Stimulated activated CD4-positive, alpha-beta T cell treated with anti-CD3 and anti-CD28 coated beads, Interleukin-15, amount 100 ng/mL, for 48 hours (primary cell): Measurements from ENCODE around the gene PTPRN2.
"Not testable (repeated sequence)": the region's sequence is repeated elsewhere in the genome, so short reads cannot be mapped to it uniquely, and the experiment has no call there.

Source experiments
- DNase-seq, 2 donors: peaks; one replicate each; pipeline ENCODE4 v3.0.0-alpha.2; 2020; ENCODE audit warnings: low read depth in 2 of 2

Gene PTPRN2

DNA sequence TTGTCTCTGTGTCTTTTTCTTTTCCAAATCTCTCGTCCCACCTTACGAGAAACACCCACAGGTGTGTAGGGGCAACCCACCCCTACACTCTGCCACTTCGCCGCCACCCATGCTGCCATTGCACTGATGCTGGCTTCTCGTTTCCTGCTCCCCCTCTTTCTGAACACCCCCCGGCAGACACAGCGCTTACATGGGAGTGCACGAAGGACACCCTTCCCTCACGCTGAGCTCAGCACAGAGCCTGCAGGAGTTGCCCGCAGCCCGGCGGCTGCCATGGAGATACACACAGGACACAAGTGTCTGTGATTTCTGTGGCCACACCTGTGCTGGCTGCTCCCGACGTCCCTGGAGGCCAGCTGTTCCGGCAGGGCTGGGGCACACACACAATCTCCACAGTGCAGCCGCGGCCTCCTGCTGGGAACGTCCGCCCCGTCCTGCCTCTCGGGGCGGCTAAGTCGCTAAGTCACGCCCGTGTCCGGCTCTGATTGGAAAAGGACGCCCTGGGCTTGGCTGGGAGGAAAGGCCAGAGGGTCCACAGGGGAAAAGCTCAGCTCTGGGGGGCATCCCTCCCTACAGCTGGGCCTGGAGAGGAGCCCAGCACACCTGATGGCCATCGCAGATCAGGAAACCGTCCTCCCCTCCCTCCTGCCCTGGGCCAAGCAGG, 349.8 kb downstream of the PTPRN2 start:
- no peak for DNase-seq

- no peak for DNase-seq
Observed at GRCh38 chr7:158236400-158236799, 351.2 kb downstream of the PTPRN2 start.

GRCh38 chr7:158235862-158236261, 351.8 kb downstream of the PTPRN2 start:
- no peak for DNase-seq

DNA sequence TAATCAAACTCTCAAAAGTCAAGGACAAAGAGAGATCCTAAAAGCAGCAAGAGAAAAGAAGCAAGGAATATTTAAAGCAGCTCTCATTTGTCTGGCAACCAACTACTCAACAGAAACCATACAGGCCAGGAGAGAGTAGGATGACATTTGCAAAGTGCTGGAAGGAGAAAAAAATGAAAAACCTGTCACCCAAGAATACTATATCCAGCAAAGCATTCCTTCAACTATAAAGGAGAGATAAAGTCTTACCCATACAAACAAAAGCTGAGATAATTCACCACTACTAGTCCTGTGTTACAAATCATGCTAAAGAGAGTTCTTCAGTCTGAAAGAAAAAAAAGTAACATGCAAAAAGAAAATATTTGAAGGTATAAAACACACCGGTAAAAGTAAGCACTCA, 357.7 kb downstream of the PTPRN2 start:
- DNase-seq, result no peak

- DNase-seq, result no peak
Observed at GRCh38 chr7:158228986-158229385, 358.6 kb downstream of the PTPRN2 start.

GRCh38 chr7:158228131-158228530, 359.5 kb downstream of the PTPRN2 start:
- DNase-seq, result no peak

- no peak for DNase-seq
Observed at GRCh38 chr7:158227258-158227984, 360.2 kb downstream of the PTPRN2 start.

DNA sequence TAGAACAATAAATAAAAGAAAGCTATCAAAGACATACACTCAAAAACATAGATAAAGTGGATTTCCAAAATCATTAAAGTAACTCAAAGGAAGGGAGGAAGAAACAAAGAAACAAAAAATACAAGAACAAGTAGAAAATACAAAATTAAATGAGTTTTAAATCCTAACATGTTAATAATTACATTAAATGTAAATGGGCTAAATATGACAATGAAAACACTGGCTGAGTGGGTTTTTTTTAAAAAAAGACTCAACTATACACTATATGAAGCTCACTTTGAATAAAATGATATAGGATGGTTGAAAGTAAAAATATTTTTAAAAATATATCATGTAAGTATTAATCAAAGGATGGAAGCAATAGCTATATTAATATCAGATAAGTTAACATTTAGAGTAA, 371.4 kb downstream of the PTPRN2 start:
- DNase-seq, result no peak

DNA sequence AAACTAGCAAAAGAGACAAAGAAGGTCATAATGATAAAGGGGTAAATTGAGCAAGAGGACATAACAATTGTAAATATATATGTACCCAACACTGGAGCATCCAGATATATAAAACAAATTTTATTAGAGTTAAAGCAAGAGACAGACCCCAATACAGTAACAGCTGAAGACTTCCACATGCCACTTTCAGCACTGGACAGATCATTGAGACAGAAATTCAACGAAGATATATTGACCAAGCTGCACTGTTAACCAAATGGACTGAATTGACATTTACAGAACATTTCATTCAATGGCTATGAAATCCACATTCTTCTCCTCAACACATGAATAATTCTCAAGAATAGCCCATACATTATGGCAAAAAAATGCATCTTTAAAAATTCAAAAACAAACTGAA, 378.2 kb downstream of the PTPRN2 start:
- DNase-seq, result no peak

DNA sequence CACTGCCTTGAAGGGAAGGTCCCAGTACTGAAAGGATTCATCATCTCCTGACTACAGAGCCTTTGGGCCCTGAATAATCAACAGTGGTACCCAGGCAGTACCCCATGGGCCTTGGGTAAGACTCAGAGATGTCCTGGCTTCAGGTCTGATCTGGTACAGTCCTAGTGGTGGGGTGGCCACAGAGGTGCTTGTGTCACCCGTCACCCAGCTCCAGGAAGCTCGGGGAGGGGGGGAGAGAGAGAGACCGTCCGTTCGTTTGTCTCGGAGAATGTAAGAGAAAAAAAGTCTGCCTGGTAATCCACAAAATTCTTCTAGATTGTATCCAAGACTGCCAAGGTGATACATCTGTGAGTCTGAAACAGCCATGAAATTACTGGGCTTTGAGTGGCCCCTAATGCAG, 381.3 kb downstream of the PTPRN2 start:
- DNase-seq, result no peak

- no peak for DNase-seq
Observed at GRCh38 chr7:158204453-158204852, 383.2 kb downstream of the PTPRN2 start.

DNA sequence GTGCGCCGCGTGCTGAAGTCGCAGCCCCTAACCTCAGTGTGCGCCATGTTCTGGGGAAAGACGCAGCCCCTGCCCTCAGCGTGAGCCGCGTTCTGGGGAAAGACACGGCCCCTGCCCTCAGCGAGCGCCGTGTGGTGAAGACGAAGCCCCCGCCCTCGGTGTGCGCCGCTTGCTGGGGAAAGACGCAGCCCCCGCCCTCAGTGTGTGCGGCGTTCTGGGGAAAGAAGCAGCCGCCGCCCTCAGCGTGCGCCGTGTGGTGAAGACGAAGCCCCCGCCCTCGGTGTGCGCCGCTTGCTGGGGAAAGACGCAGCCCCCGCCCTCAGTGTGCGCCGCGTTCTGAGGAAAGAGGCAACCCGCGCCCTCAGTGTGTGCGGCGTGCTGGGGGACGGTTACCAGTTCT, 383.7 kb downstream of the PTPRN2 start:
- not testable (repeated sequence) for DNase-seq

DNA sequence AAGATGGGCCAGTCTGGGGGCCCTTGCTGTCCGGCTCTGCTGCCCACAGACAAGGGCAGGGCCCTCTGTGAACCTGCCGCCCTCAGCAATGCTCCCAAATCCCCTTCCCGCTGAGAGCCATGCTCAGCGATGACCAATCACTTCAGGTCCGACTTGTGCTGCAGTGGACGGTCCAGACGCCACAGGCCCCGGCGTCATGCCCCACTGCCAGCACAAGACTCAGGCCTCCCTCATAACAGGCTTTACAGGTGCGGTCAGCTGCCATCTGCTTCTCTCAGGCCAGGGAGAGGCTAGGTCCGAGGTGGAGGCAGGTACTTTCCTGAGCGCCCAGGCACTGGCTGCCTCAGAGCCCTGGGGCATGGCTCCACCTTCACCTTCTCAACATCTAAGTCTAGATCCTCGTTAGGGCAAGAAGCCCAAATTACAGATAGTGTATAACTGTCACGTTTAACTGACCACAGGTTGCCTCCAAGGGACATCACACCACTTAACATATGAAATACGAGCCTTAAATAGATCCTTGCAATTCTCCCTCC, 393.2 kb downstream of the PTPRN2 start:
- no peak for DNase-seq

GRCh38 chr7:158193446-158193845, 394.2 kb downstream of the PTPRN2 start:
- no peak for DNase-seq

GRCh38 chr7:158192956-158193355, 394.7 kb downstream of the PTPRN2 start:
- DNase-seq, result no peak

DNA sequence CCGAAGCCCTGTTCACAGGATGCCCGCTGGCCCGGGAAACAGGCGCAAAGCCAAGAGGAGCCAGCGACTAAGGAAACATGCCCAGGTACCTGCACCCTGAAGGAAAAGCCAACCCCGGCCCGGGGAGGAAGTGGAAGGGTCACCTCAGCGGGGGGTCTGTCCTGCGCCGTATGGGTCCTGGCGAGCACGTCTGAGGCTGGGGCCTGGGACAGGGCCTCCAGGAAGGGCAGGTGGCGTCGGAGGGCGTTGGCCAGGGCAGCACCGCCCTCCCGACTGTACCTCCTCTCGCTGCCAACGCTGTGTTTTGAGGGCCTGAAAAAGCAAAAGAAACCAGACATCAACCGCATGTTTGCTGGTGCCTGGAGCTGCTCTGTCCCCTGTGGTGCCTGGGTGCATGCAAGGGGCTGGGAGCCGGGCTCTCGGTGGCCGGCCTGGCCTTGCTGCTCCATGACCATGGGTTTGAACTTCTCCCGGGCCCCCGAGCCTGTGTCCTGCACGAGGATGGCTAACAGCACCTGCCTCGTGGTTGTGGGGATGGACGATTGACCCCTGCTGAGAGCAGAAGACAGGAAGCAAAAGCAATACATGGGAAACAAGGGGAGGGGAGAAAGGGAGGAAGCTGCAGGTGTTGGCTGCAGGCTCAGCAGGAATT, 395.3 kb downstream of the PTPRN2 start:
- no peak for DNase-seq

DNA sequence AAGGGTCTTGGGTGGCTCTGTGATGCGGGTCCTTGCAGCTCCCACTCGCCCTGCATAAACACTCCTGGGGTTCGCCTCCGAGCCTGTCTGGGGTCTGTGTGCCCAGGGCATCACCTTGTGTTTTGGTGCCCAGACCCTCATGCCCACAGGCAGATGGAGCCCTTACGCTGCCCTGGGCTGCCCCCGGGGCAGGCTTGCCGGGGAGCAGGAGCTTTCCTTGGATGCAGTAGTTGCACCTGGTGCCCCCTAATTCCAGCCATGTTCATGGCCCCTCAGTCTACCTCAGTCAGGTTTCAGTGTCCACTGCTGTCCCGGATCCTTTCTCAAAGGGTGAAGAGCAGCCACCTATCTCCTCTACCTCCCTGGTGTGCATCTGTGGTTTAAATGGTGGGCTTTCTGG, 396.0 kb downstream of the PTPRN2 start:
- no peak for DNase-seq

DNA sequence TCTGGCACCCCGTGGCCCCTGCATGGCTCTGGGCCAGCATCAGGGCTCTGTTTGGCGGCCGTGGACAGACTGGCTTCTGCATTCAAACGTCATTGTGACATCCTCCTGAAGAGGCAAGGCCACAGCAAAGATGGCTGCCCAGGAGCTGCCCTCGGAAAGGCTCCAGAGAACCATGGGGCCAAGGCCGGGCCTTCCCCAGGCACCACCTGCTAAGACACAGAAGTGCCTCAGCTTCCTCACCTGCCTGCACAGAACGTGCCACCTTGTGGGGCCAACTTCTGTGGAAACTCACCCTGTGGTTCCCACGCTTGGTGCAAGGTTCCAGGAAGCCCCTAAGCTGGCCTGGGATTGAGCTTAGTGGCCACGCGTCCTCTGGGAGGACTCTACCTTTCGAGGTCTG, 396.9 kb downstream of the PTPRN2 start:
- no peak for DNase-seq

DNA sequence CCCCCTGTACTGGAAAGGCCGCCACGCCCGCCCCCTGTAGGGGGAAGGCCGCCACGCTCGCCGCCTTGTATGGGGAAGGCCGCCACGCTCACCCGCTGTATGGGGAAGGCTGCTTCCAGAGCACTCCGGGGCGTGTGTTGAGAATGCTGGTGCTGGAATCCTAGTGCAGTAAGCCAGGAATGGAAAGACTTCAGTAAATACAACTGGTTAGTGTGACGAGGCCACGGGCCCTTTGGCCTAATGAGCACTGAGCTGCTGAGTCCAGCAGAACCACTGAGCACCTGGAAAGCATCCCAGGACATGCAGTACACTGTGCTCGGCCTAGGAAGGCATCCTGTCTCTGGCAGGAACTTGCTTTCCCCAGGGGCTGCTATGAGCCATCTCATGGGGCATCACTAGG, 398.9 kb downstream of the PTPRN2 start:
- DNase-seq, result no peak

DNA sequence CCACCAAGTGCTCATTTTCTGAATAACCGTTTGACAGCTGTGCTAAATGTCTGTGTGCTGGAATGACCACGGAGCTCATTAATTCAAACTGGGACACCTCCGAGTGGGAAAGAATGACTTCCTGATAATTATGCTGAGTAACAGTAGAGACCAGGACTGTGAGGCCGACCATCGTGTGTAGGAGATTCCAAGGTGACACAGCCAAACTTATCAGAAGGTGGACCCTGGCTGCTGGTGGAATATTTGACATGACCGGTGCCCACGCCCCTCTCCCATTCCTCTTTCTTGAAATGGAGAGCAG, 400.0 kb downstream of the PTPRN2 start:
- DNase-seq, result no peak

- DNase-seq, result no peak
Observed at GRCh38 chr7:158186864-158187693, 400.5 kb downstream of the PTPRN2 start.

DNA sequence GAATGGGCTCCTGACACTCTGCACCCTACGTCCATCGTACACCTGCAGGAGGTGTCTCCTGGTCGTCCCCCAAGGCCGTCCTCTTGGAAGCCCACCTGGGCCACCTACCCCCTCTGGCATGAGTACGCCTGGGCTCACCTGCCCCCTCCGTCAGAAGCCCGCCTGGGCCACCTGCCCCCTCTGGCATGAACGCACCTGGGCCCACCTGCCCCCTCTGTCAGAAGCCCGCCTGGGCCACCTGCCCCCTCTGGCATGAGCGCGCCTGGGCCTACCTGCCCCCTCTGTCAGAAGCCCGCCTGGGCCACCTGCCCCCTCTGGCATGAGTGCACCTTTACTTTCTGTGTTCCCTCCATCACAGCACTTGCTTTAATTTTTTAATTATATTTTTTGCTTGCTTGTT, 401.2 kb downstream of the PTPRN2 start:
- DNase-seq, result no peak
